Measurements from ENCODE around the gene EMCN. TPM values are rescaled to one million over a fixed set of nuclear protein-coding genes. Genes with fewer than 3 reads are reported as not detected.

EMCN gene
- total and polyA plus RNA-seq, 2 of the 8 experiments (the other 6 are each of a cell fraction or from before 2014, with no cell fraction given), result not detected

- H4K5ac ChIP-seq (ENCODE audit: insufficient read length, low read depth, low read length), result no peak overlapping the region
- no peak overlapping the region for H3K4me2 ChIP-seq (ENCODE audit: insufficient read depth in 1 of 2, low read depth in 2 of 2, low read length in 2 of 2)
- no peak overlapping the region for H3K14ac ChIP-seq (ENCODE audit: insufficient read length)
- no peak overlapping the region for H3K18ac ChIP-seq (ENCODE audit: extremely low read depth, low read length)
- H3K4me3 ChIP-seq (ENCODE audit: extremely low read depth in 1 of 4, insufficient read depth in 2 of 4, low read depth in 3 of 4, low read length in 4 of 4), result no peak overlapping the region
- no peak for DNase-seq (ENCODE audit: low read depth in 1 of 2, low spot score in 2 of 2)
- FAIRE-seq, result no peak
- H3K4ac ChIP-seq (replicated peaks; ENCODE audit: insufficient read length, low read depth, low read length), result no peak overlapping the region
- H2BK15ac ChIP-seq (ENCODE audit: low read length), result no peak overlapping the region
- H4K20me1 ChIP-seq (replicated peaks in 1 of 2; ENCODE audit: control insufficient read depth in 1 of 2, insufficient read depth in 2 of 2, low read length in 2 of 2), result no peaks in the 10 kb centered on the region
- H3K4me1 ChIP-seq (replicated peaks in 1 of 4; ENCODE audit: control insufficient read depth in 3 of 4, insufficient read depth in 4 of 4, low read length in 3 of 4), result no peaks in the 10 kb centered on the region
- no peak overlapping the region for H4K8ac ChIP-seq (ENCODE audit: extremely low read depth, insufficient read depth, low read length)
- no peaks in the 10 kb centered on the region for H3K27me3 ChIP-seq (replicated peaks in 1 of 4; ENCODE audit: control insufficient read depth in 3 of 4, extremely low read depth in 1 of 4, insufficient read depth in 3 of 4, low read length in 3 of 4)
- no peaks in the 10 kb centered on the region for H3K23me2 ChIP-seq (ENCODE audit: low read depth, low read length)
- no peak overlapping the region for H2BK120ac ChIP-seq (replicated peaks; ENCODE audit: low read depth, low read length)
- no peaks in the 10 kb centered on the region for H3K79me2 ChIP-seq (ENCODE audit: control insufficient read depth in 1 of 2, insufficient read depth in 2 of 2, low read length in 2 of 2)
- no peak overlapping the region for H3K9ac ChIP-seq (replicated peaks in 1 of 4; ENCODE audit: extremely low read depth in 1 of 4, low read depth in 3 of 4, low read length in 3 of 4)
- no peak overlapping the region for H3K27ac ChIP-seq (ENCODE audit: low read depth, low read length)
- no peak overlapping the region for H3K23ac ChIP-seq (ENCODE audit: insufficient read length)
- H3K56ac ChIP-seq (replicated peaks; ENCODE audit: insufficient read length, low read depth, low read length), result no peak overlapping the region
- no peak overlapping the region for H2BK12ac ChIP-seq (ENCODE audit: low read depth, low read length)
- no peaks in the 10 kb centered on the region for H3K9me3 ChIP-seq (ENCODE audit: insufficient read depth in 2 of 2, low read depth in 1 of 2, low read length in 1 of 2)
- no peak overlapping the region for H2BK5ac ChIP-seq (ENCODE audit: low read depth, low read length)
- H3K36me3 ChIP-seq (ENCODE audit: control insufficient read depth in 2 of 4, insufficient read depth in 4 of 4, low read length in 3 of 4), result no peaks in the 10 kb centered on the region
- H4K91ac ChIP-seq (replicated peaks; ENCODE audit: insufficient read length, low read length), result no peak overlapping the region
- POLR2A ChIA-PET (ENCODE audit: partially characterized antibody), result no interaction called here
- CTCF ChIA-PET (ENCODE audit: partially characterized antibody), result no interaction called here
- 0 out of 2 replicates have a peak overlapping the region, but pooled peaks have one; percentile 55 for H2AFZ ChIP-seq (ENCODE audit: low read length)
- no peaks in the 10 kb centered on the region for H3K79me1 ChIP-seq (ENCODE audit: low read depth, low read length)
- H2BK20ac ChIP-seq (ENCODE audit: low read length), result no peak overlapping the region
- 86% methylated on average over 1 of the region's 1 CpG; no CpG with 5 or more reads in 1 of the 2 experiments for WGBS, 2 experiments (ENCODE audit: extremely low coverage in 1 of 2, insufficient coverage in 1 of 2, insufficient read length in 1 of 2, insufficient replicate concordance in 2 of 2, low coverage in 1 of 2, low lambda C conversion rate in 2 of 2, missing lambda C conversion rate in 1 of 2)
- no peak overlapping the region for H2AK5ac ChIP-seq (ENCODE audit: low read depth, low read length)
- no peak for TF ChIP-seq CBX8 (IDR thresholded peaks at IDR 0.05; ENCODE audit: borderline replicate concordance, low read depth, low read length)
- no peak for TF ChIP-seq GABPA (IDR thresholded peaks at IDR 0.05; ENCODE audit: borderline replicate concordance, insufficient read depth, low read length)
- TF ChIP-seq KDM5A (IDR thresholded peaks at IDR 0.05; ENCODE audit: low read length), result no peak
- TF ChIP-seq CHD1 (IDR thresholded peaks at IDR 0.05; ENCODE audit: low read depth, low read length), result no peak
- no peak for TF ChIP-seq GTF2F1 (IDR thresholded peaks at IDR 0.05; ENCODE audit: borderline replicate concordance, low read depth, low read length)
- no peak for TF ChIP-seq SUZ12 (IDR thresholded peaks at IDR 0.05; ENCODE audit: low read length)
- TF ChIP-seq JUND (IDR thresholded peaks at IDR 0.05; ENCODE audit: low read length), result no peak
- no peak for TF ChIP-seq SAP30 (IDR thresholded peaks at IDR 0.05; ENCODE audit: insufficient read depth, insufficient replicate concordance, low read length)
- no peak for TF ChIP-seq TAF1 (IDR thresholded peaks at IDR 0.05; ENCODE audit: low read depth, low read length)
- TF ChIP-seq RXRA (IDR thresholded peaks at IDR 0.05; ENCODE audit: insufficient read depth, low read depth, low read length), result no peak
- no peak for TF ChIP-seq RBBP5 (IDR thresholded peaks at IDR 0.05; ENCODE audit: borderline replicate concordance, low read depth, low read length)
- TF ChIP-seq CEBPB (IDR thresholded peaks at IDR 0.05; ENCODE audit: low read depth, low read length), result no peak
- TF ChIP-seq NRF1 (IDR thresholded peaks at IDR 0.05; ENCODE audit: low read depth, low read length), result no peak
Measured at GRCh38 chr4:100417565-100417964, 100.3 kb downstream of the EMCN start.
